ENCODE measurements around the gene GAREM1.

GAREM1 gene

GRCh38 chr18:32258558-32259204 lies 212.0 kb downstream of the GAREM1 start:
- in situ Hi-C loops (cut with MboI; ENCODE audit: low pct_unique_long_range_greater_than_20kb, low sequenced_read_pairs, unreplicated experiment) = no loop called here
- no peak for DNase-seq (ENCODE audit: low spot score)
- TF ChIP-seq CTCF (IDR thresholded peaks at IDR 0.05; ENCODE audit: extremely low read depth, insufficient read depth, missing control alignments) = no peak

- in situ Hi-C loops (cut with MboI; ENCODE audit: low pct_unique_long_range_greater_than_20kb, low sequenced_read_pairs, unreplicated experiment) = no loop called here
- TF ChIP-seq CTCF (IDR thresholded peaks at IDR 0.05; ENCODE audit: extremely low read depth, insufficient read depth, missing control alignments) = no peak
- no peak for DNase-seq (ENCODE audit: low spot score)
These were observed 212.5 kb downstream of the GAREM1 start for GRCh38 chr18:32258148-32258547.

GRCh38 chr18:32257084-32257785 lies 213.4 kb downstream of the GAREM1 start:
- in situ Hi-C loops (cut with MboI; ENCODE audit: low pct_unique_long_range_greater_than_20kb, low sequenced_read_pairs, unreplicated experiment) = no loop called here
- no peak for TF ChIP-seq CTCF (IDR thresholded peaks at IDR 0.05; ENCODE audit: extremely low read depth, insufficient read depth, missing control alignments)
- DNase-seq (ENCODE audit: low spot score) = no peak

- in situ Hi-C loops (cut with MboI; ENCODE audit: low pct_unique_long_range_greater_than_20kb, low sequenced_read_pairs, unreplicated experiment) = no loop called here
- TF ChIP-seq CTCF (IDR thresholded peaks at IDR 0.05; ENCODE audit: extremely low read depth, insufficient read depth, missing control alignments) = no peak
- no peak for DNase-seq (ENCODE audit: low spot score)
These were observed 215.1 kb downstream of the GAREM1 start for GRCh38 chr18:32255570-32255969.

GRCh38 chr18:32252141-32252860 lies 218.4 kb downstream of the GAREM1 start:
- no peak for DNase-seq (ENCODE audit: low spot score)
- no peak for TF ChIP-seq CTCF (IDR thresholded peaks at IDR 0.05; ENCODE audit: extremely low read depth, insufficient read depth, missing control alignments)
- in situ Hi-C loops (cut with MboI; ENCODE audit: low pct_unique_long_range_greater_than_20kb, low sequenced_read_pairs, unreplicated experiment) = no loop called here

GRCh38 chr18:32251466-32251865 lies 219.2 kb downstream of the GAREM1 start:
- in situ Hi-C loops (cut with MboI; ENCODE audit: low pct_unique_long_range_greater_than_20kb, low sequenced_read_pairs, unreplicated experiment) = no loop called here
- no peak for DNase-seq (ENCODE audit: low spot score)
- TF ChIP-seq CTCF (IDR thresholded peaks at IDR 0.05; ENCODE audit: extremely low read depth, insufficient read depth, missing control alignments) = no peak

All from GM13977 (cell line).